ENCODE measurements around the gene TBRG1. TPM values are rescaled to one million over a fixed set of nuclear protein-coding genes. Genes with fewer than 3 reads are reported as not detected.

Gene TBRG1
- polyA plus RNA-seq, 1 donor (not counting 4 experiments of a cell fraction or from before 2014, with no cell fraction given) = 40.2 TPM

DNA sequence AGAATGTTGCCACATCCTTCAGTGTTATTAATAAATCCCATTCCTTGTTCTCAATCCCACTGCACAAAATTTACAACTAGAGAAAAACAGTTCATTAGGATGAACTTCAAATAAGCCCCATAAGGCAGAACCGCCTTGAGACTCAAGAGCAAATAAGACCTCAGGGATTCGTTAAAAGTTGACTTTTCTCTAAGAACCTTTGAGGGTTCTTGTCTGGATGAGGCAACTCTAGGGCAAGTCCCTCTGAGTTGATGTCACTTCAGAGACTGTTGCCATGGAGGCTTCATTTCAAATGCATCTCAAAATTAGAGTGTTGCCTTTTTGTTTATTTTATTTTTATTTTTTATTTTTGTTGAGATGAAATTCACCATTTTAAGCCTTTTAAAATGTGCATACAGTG is 31.2 kb upstream of the TBRG1 start:
- DNase-seq (ENCODE audit: low read depth, low spot score) = no peak
- dilution Hi-C loops (cut with MboI; ENCODE audit: extremely low pct_ligation_motif_present, low sequenced_read_pairs) = no loop called here
- no peaks in the 10 kb centered on the region for H3K4me1 ChIP-seq (ENCODE audit: control insufficient read depth, extremely low read depth, insufficient read depth, low read length)

DNA sequence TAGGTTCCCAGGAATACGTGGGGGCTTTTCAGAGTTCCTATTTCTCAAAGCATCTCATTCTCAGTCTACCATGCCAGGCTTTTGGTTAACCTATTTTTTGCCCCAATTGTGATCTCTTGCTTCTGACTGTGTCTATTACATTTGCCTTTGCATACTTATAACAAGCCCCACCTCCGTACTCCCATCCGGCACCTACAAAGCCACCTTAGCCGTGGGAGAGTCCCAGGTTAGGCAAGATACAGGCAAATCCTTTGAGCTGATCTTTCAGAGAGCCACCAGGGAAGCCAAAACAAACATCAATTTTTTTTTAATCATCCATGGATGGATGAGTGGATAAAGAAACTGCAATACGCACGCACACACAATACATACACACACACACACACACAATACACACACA is 30.0 kb upstream of the TBRG1 start:
- no peaks in the 10 kb centered on the region for H3K9me1 ChIP-seq (ENCODE audit: control insufficient read depth, extremely low read depth, insufficient read depth, low read length)
- H2AFZ ChIP-seq (ENCODE audit: control insufficient read depth, low read length) = no peak overlapping the region
- H4K20me1 ChIP-seq (ENCODE audit: control insufficient read depth, extremely low read depth, insufficient read depth, low read length) = no peaks in the 10 kb centered on the region
- H3K27ac ChIP-seq (ENCODE audit: control insufficient read depth, insufficient read depth, low read length) = no peak overlapping the region
- no peaks in the 10 kb centered on the region for H3K79me2 ChIP-seq (ENCODE audit: control insufficient read depth, insufficient read depth, low read length)
- H3K36me3 ChIP-seq (ENCODE audit: control insufficient read depth in 2 of 2, extremely low read depth in 1 of 2, insufficient read depth in 2 of 2, low read length in 2 of 2) = no peaks in the 10 kb centered on the region
- H3K27me3 ChIP-seq (ENCODE audit: control insufficient read depth, extremely low read depth, insufficient read depth, low read length) = no peaks in the 10 kb centered on the region
- FAIRE-seq (no peak), DNase-seq (ENCODE audit: low read depth, low spot score) (no peak)
- H3K4me3 ChIP-seq (ENCODE audit: control insufficient read depth in 2 of 3, extremely low read depth in 1 of 3, insufficient read depth in 2 of 3, low read depth in 1 of 3, low read length in 3 of 3) = no peak overlapping the region
- dilution Hi-C loops (cut with MboI; ENCODE audit: extremely low pct_ligation_motif_present, low sequenced_read_pairs) = no loop called here
- no peaks in the 10 kb centered on the region for H3K4me1 ChIP-seq (ENCODE audit: control insufficient read depth, extremely low read depth, insufficient read depth, low read length)
- no peak overlapping the region for H3K9ac ChIP-seq (ENCODE audit: control insufficient read depth, extremely low read depth, insufficient read depth, low read length)
- TF ChIP-seq, protein P1, sequence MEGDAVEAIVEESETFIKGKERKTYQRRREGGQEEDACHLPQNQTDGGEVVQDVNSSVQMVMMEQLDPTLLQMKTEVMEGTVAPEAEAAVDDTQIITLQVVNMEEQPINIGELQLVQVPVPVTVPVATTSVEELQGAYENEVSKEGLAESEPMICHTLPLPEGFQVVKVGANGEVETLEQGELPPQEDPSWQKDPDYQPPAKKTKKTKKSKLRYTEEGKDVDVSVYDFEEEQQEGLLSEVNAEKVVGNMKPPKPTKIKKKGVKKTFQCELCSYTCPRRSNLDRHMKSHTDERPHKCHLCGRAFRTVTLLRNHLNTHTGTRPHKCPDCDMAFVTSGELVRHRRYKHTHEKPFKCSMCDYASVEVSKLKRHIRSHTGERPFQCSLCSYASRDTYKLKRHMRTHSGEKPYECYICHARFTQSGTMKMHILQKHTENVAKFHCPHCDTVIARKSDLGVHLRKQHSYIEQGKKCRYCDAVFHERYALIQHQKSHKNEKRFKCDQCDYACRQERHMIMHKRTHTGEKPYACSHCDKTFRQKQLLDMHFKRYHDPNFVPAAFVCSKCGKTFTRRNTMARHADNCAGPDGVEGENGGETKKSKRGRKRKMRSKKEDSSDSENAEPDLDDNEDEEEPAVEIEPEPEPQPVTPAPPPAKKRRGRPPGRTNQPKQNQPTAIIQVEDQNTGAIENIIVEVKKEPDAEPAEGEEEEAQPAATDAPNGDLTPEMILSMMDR (optimal IDR thresholded peaks at IDR 0.05 in 1 of 3, IDR thresholded peaks at IDR 0.05 in 1 of 3, conservative IDR thresholded peaks at IDR 0.05 in 1 of 3; ENCODE audit: extremely low read depth in 1 of 3, insufficient read depth in 2 of 3, low read length in 3 of 3) = no peak
- TF ChIP-seq EZH2 (IDR thresholded peaks at IDR 0.05; ENCODE audit: low read length) = no peak
- no peak overlapping the region for H3K4me2 ChIP-seq (ENCODE audit: control insufficient read depth, extremely low read depth, insufficient read depth, low read depth, low read length)
- H3K9me3 ChIP-seq (ENCODE audit: control insufficient read depth, low read depth, low read length) = no peaks in the 10 kb centered on the region

More for the DNA sequence above, 31.2 kb upstream of the TBRG1 start:
- no peaks in the 10 kb centered on the region for H3K9me3 ChIP-seq (ENCODE audit: control insufficient read depth, low read depth, low read length)
- H3K4me2 ChIP-seq (ENCODE audit: control insufficient read depth, extremely low read depth, insufficient read depth, low read depth, low read length) = no peak overlapping the region
- H3K36me3 ChIP-seq (ENCODE audit: control insufficient read depth in 2 of 2, extremely low read depth in 1 of 2, insufficient read depth in 2 of 2, low read length in 2 of 2) = no peaks in the 10 kb centered on the region
- TF ChIP-seq, protein P1 (optimal IDR thresholded peaks at IDR 0.05 in 1 of 3, IDR thresholded peaks at IDR 0.05 in 1 of 3, conservative IDR thresholded peaks at IDR 0.05 in 1 of 3; ENCODE audit: extremely low read depth in 1 of 3, insufficient read depth in 2 of 3, low read length in 3 of 3) = no peak
- TF ChIP-seq EZH2 (IDR thresholded peaks at IDR 0.05; ENCODE audit: low read length) = no peak
- H3K9ac ChIP-seq (ENCODE audit: control insufficient read depth, extremely low read depth, insufficient read depth, low read length) = no peak overlapping the region
- no peaks in the 10 kb centered on the region for H3K27me3 ChIP-seq (ENCODE audit: control insufficient read depth, extremely low read depth, insufficient read depth, low read length)
- H3K27ac ChIP-seq (ENCODE audit: control insufficient read depth, insufficient read depth, low read length) = no peak overlapping the region
- no peak overlapping the region for H3K4me3 ChIP-seq (ENCODE audit: control insufficient read depth in 2 of 3, extremely low read depth in 1 of 3, insufficient read depth in 2 of 3, low read depth in 1 of 3, low read length in 3 of 3)
- no peak overlapping the region for H2AFZ ChIP-seq (ENCODE audit: control insufficient read depth, low read length)
- no peaks in the 10 kb centered on the region for H4K20me1 ChIP-seq (ENCODE audit: control insufficient read depth, extremely low read depth, insufficient read depth, low read length)
- H3K9me1 ChIP-seq (ENCODE audit: control insufficient read depth, extremely low read depth, insufficient read depth, low read length) = no peaks in the 10 kb centered on the region
- no peak for FAIRE-seq
- H3K79me2 ChIP-seq (ENCODE audit: control insufficient read depth, insufficient read depth, low read length) = no peaks in the 10 kb centered on the region

Measured in keratinocyte (primary cell).